HCT116 (cell line): ENCODE results near the gene PARP12. TPM values are rescaled to one million over a fixed set of nuclear protein-coding genes. Genes with fewer than 3 reads are reported as not detected.

Source experiments
- ATAC-seq: fragments of 200-7000 bp; cut with Tn5 transposase; 2 replicates; pipeline ENCODE4 v1.9.1; 2020; ENCODE audit warnings: mild to moderate bottlenecking, moderate library complexity
- BruUV-seq: library from RNA; stranded (reverse); fragments of 400-500 nt; replicated peaks from 2 replicates; lab custom pipeline; 2021; lab: Mats Ljungman, UMichigan
- CTCF ChIA-PET: fragments of 300-600 bp; sonication (Branson Sonifier 250); formaldehyde crosslinking; loops from one replicate; lab custom pipeline; 2021; ENCODE audit warnings: antibody characterized with exemption; lab: Charles Lee
- POLR2A ChIA-PET: fragments of 300-600, 350-600 bp; sonication (Branson Sonifier 250); formaldehyde crosslinking; loops from one replicate; lab custom pipeline; 2021; ENCODE audit warnings: antibody characterized with exemption; lab: Charles Lee
- RAD21 ChIA-PET, 2 experiments: fragments of 300-600 bp; sonication (Branson Sonifier 250); formaldehyde crosslinking; loops; one replicate each; lab custom pipeline; 2023; ENCODE audit warnings: low total read pairs in 2 of 2; ENCODE audit not compliant: uncharacterized antibody in 2 of 2, unreplicated experiment in 2 of 2, low non-redundant PET in 1 of 2; lab: Charles Lee
- DNase-seq: peaks from one replicate; pipeline ENCODE4 v3.0.0-alpha.2; 2010; ENCODE audit warnings: low read depth, low spot score
- H2AFZ ChIP-seq: fragments of 200-600 bp; shearing (Covaris generic), sonication (generic); 2 replicates; pipeline ENCODE4 v1.6.1; 2017; ENCODE audit warnings: low read depth, mixed run types, mixed read lengths, antibody characterized with exemption, low read length; ENCODE audit not compliant: poor library complexity, severe bottlenecking
- H3K27ac ChIP-seq: 2 replicates; pipeline ENCODE4 v1.5.1; 2012; ENCODE audit warnings: low read depth, low read length
- H3K27me3 ChIP-seq: fragments of 200-600 bp; sonication (generic); 2 replicates; pipeline ENCODE4 v1.6.1; 2016; ENCODE audit warnings: mixed run types, low read length, mixed read lengths; ENCODE audit not compliant: insufficient read depth
- H3K36me3 ChIP-seq, 2 experiments: fragments of 200-500 bp in 1 of 2; fragments of 200-600 bp in 1 of 2; sonication (Bioruptor generic) in 1 of 2; sonication (generic) in 1 of 2; 2 replicates each; pipeline versions ENCODE4 v1.5.1 to v1.6.1; 2014 to 2016; ENCODE audit warnings: low read length in 2 of 2, inconsistent platforms in 1 of 2, mixed read lengths in 1 of 2, mixed run types in 1 of 2; ENCODE audit not compliant: insufficient read depth in 2 of 2, control insufficient read depth in 1 of 2
- H3K4me1 ChIP-seq, 2 experiments: fragments of 200-600 bp in 1 of 2; sonication (generic) in 1 of 2; 2 replicates each; pipeline versions ENCODE4 v1.5.1 to v1.6.1; 2012 to 2017; ENCODE audit warnings: low read length in 2 of 2, inconsistent platforms in 1 of 2, mild to moderate bottlenecking in 1 of 2, mixed read lengths in 1 of 2, mixed run types in 1 of 2, moderate library complexity in 1 of 2; ENCODE audit not compliant: insufficient read depth in 2 of 2, control insufficient read depth in 1 of 2
- H3K4me2 ChIP-seq: fragments of 200-600 bp; sonication (generic); 2 replicates; pipeline ENCODE4 v1.6.1; 2017; ENCODE audit warnings: mixed run types, low read length, mixed read lengths
- H3K4me3 ChIP-seq, 2 experiments: fragments of 200-600 bp in 1 of 2; sonication (generic) in 1 of 2; replicated peaks in 1 of 2; 2 replicates each; pipeline ENCODE4 v1.5.1; 2011 to 2016; ENCODE audit warnings: low read length in 2 of 2, control low read depth in 1 of 2, low read depth in 1 of 2, mild to moderate bottlenecking in 1 of 2, mixed read lengths in 1 of 2, mixed run types in 1 of 2
- H3K79me2 ChIP-seq: fragments of 200-600 bp; sonication (generic); 2 replicates; pipeline ENCODE4 v1.6.1; 2017; ENCODE audit warnings: mild to moderate bottlenecking, mixed run types, low read length, moderate library complexity, mixed read lengths; ENCODE audit not compliant: insufficient read depth
- H3K9ac ChIP-seq: fragments of 200-600 bp; sonication (generic); 2 replicates; pipeline ENCODE4 v1.6.1; 2016; ENCODE audit warnings: low read length, mixed read lengths
- H3K9me2 ChIP-seq: fragments of 200-600 bp; sonication (generic), shearing (Covaris generic); 2 replicates; pipeline ENCODE4 v1.6.1; 2017; ENCODE audit warnings: mixed run types, mild to moderate bottlenecking, moderate library complexity; ENCODE audit not compliant: insufficient read depth
- H3K9me3 ChIP-seq, 2 experiments: fragments of 200-500 bp in 1 of 2; fragments of 200-600 bp in 1 of 2; sonication (Bioruptor generic) in 1 of 2; sonication (generic) in 1 of 2; 2 replicates each; pipeline ENCODE4 v1.6.1; 2014 to 2017; ENCODE audit warnings: low read length in 2 of 2, mixed read lengths in 2 of 2, inconsistent platforms in 1 of 2, low read depth in 1 of 2, mild to moderate bottlenecking in 1 of 2, mixed run types in 1 of 2, moderate library complexity in 1 of 2; ENCODE audit not compliant: control insufficient read depth in 1 of 2, insufficient read depth in 1 of 2
- H4K20me1 ChIP-seq: fragments of 200-600 bp; sonication (generic), shearing (Covaris generic); 2 replicates; pipeline ENCODE4 v1.6.1; 2017; ENCODE audit warnings: mixed run types, mild to moderate bottlenecking, moderate library complexity; ENCODE audit not compliant: insufficient read depth
- ELF1 ChIP-seq: IDR thresholded peaks from 2 replicates; pipeline ENCODE4 v1.6.1; 2012; ENCODE audit warnings: low read depth, borderline replicate concordance
- EZH2phosphoT487 ChIP-seq: fragments of 200-600 bp; IDR thresholded peaks from 2 replicates; pipeline ENCODE4 v1.6.1; 2018; ENCODE audit warnings: antibody characterized with exemption, borderline replicate concordance
- FOSL1 ChIP-seq: IDR thresholded peaks from 2 replicates; pipeline ENCODE4 v1.6.1; 2012; ENCODE audit warnings: low read depth
- SIN3A ChIP-seq: IDR thresholded peaks from 2 replicates; pipeline ENCODE4 v1.6.1; 2012; ENCODE audit warnings: low read depth
- SP1 ChIP-seq: IDR thresholded peaks from 2 replicates; pipeline ENCODE4 v1.6.1; 2012; ENCODE audit warnings: low read depth
- SRF ChIP-seq: IDR thresholded peaks from 2 replicates; pipeline ENCODE4 v1.6.1; 2012; ENCODE audit warnings: low read depth
- TCF7L2 ChIP-seq: IDR thresholded peaks from 2 replicates; pipeline ENCODE4 v1.7.0; 2011; ENCODE audit warnings: borderline replicate concordance, inconsistent platforms; ENCODE audit not compliant: insufficient read depth, insufficient read length; ENCODE audit errors: extremely low read depth
- YY1 ChIP-seq: IDR thresholded peaks from 2 replicates; pipeline ENCODE4 v1.6.1; 2011; ENCODE audit warnings: low read length, low read depth, moderate library complexity, mild to moderate bottlenecking; ENCODE audit not compliant: insufficient replicate concordance; ENCODE audit errors: extremely low read depth
- intact Hi-C: fragments of 100-400 bp; cut with micrococcal nuclease; formaldehyde crosslinking; loops from 2 replicates; pipeline ENCODE4 v1.10.0; 2022
- total RNA-seq: library from RNA; stranded (reverse); gene quantifications from one replicate; pipeline ENCODE4 v1.2.1, GENCODE V29; 2021; ENCODE audit not compliant: unreplicated experiment
- TF ChIP-seq, protein P1 (sequence below), 3 experiments: fragments of 200-600 bp in 1 of 3; sonication (generic) in 1 of 3; IDR thresholded peaks in 2 of 3; conservative IDR thresholded peaks in 1 of 3; 2 replicates each; pipeline ENCODE4 v1.5.1; 2012 to 2017; ENCODE audit warnings: low read depth in 2 of 3, low read length in 2 of 3, antibody characterized with exemption in 1 of 3, borderline replicate concordance in 1 of 3, control low read depth in 1 of 3, mild to moderate bottlenecking in 1 of 3, mixed read lengths in 1 of 3, mixed run types in 1 of 3, moderate library complexity in 1 of 3; ENCODE audit not compliant: insufficient read depth in 1 of 3
- TF ChIP-seq, protein P2 (sequence below): IDR thresholded peaks from 2 replicates; pipeline ENCODE4 v1.6.1; 2012
- TF ChIP-seq, protein P3 (sequence below): IDR thresholded peaks from 2 replicates; pipeline ENCODE4 v1.6.1; 2011; ENCODE audit warnings: mild to moderate bottlenecking, low read length, moderate library complexity; ENCODE audit not compliant: insufficient replicate concordance; ENCODE audit errors: extremely low read depth
- TF ChIP-seq, protein P4 (sequence below): IDR thresholded peaks from 2 replicates; pipeline ENCODE4 v1.6.1; 2012

The PARP12 gene
- total RNA-seq, 1 experiment from 2014 or later = 17.7 TPM

DNA sequence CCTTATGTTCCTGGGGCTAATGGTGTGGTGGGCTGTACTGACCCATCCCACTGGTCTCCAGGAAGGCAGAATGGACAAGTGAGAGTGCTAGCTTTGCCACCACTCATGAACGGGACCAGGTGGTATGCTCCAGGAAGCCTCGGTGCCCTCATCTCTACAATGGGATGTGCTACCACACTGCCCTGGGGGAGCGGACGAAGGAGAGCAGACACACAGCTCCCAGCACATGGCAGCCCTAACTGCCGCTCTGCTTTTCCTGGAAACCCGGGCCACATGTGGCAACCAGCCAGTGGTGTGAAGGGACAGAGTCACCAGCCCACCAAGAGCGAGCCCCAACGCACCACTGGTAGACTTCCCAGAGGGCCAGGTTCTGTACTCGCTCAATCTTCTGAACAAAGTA lies 35.8 kb downstream of the PARP12 start:
- H3K9me3 ChIP-seq = no peaks in the 10 kb centered on the region
- H3K9me2 ChIP-seq = no peaks in the 10 kb centered on the region
- H3K4me1 ChIP-seq = no peaks in the 10 kb centered on the region
- no peak overlapping the region for H3K27ac ChIP-seq
- H3K4me3 ChIP-seq = no peak overlapping the region
- no peak overlapping the region for H2AFZ ChIP-seq
- no peaks in the 10 kb centered on the region for H3K79me2 ChIP-seq
- H4K20me1 ChIP-seq = no peaks in the 10 kb centered on the region
- intact Hi-C loops = no loop called here
- no peak overlapping the region for H3K4me2 ChIP-seq
- H3K36me3 ChIP-seq = no peaks in the 10 kb centered on the region
- no peak for DNase-seq
- POLR2A ChIA-PET = no interaction called here
- BruUV-seq = no TSS peak
- H3K9ac ChIP-seq = no peak overlapping the region
- no peaks in the 10 kb centered on the region for H3K27me3 ChIP-seq
- RAD21 ChIA-PET = no interaction called here
- no peak for ATAC-seq
- CTCF ChIA-PET = interaction anchor here (0.6 kb wide), 1 partner anchor 298 kb away, joined by 4 read pairs; no protein-coding TSS in a partner anchor
- TF ChIP-seq SRF = no peak
- no peak for TF ChIP-seq YY1
- no peak for TF ChIP-seq TCF7L2
- no peak for TF ChIP-seq ELF1

DNA sequence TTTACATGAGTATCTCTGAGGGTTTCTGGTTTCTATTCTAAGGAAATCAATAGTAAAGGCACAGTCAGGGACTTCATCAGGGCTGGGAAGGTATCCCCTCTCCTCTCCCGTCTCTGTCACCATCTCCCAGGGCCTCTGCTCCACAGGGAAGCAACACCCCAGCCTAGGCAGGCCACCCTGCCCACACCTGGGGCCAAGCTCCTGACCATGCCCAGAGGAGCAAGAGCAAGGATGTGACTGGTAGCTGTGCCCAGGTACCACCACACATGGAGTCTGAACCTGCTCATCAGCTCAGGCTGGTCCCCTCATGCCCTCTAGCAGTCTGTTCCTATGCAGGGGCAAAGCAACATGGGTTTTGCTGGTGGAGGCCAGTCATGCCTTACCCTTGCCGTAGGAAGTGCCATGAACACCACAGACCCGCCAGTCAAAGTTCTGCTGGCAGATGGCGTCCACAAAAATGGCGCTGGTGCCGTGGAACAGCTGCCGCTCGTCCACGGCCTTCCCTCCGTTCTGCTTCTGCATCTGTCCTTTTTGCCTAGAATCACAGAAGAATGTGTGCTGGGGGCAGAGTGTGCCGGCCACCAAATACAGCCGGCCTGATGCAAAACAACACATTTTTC lies 36.8 kb downstream of the PARP12 start:
- ATAC-seq = no peak
- H3K4me3 ChIP-seq = no peak overlapping the region
- H3K79me2 ChIP-seq = no peaks in the 10 kb centered on the region
- no peak overlapping the region for H3K27ac ChIP-seq
- no peak overlapping the region for H2AFZ ChIP-seq
- no peak overlapping the region for H3K9ac ChIP-seq
- intact Hi-C loops = no loop called here
- TF ChIP-seq, protein P1, sequence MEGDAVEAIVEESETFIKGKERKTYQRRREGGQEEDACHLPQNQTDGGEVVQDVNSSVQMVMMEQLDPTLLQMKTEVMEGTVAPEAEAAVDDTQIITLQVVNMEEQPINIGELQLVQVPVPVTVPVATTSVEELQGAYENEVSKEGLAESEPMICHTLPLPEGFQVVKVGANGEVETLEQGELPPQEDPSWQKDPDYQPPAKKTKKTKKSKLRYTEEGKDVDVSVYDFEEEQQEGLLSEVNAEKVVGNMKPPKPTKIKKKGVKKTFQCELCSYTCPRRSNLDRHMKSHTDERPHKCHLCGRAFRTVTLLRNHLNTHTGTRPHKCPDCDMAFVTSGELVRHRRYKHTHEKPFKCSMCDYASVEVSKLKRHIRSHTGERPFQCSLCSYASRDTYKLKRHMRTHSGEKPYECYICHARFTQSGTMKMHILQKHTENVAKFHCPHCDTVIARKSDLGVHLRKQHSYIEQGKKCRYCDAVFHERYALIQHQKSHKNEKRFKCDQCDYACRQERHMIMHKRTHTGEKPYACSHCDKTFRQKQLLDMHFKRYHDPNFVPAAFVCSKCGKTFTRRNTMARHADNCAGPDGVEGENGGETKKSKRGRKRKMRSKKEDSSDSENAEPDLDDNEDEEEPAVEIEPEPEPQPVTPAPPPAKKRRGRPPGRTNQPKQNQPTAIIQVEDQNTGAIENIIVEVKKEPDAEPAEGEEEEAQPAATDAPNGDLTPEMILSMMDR (IDR thresholded peaks at IDR 0.05 in 2 of 3, conservative IDR thresholded peaks at IDR 0.05 in 1 of 3; ENCODE audit: borderline replicate concordance in 1 of 3, insufficient read depth in 1 of 3, low read depth in 2 of 3, low read length in 2 of 3) = no peak
- TF ChIP-seq EZH2phosphoT487 (no peak), ELF1 (no peak), SP1 (no peak), SRF (no peak), FOSL1 (no peak), SIN3A (no peak)
- TF ChIP-seq, protein P2, sequence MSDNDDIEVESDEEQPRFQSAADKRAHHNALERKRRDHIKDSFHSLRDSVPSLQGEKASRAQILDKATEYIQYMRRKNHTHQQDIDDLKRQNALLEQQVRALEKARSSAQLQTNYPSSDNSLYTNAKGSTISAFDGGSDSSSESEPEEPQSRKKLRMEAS = no peak
- TF ChIP-seq, protein P3, sequence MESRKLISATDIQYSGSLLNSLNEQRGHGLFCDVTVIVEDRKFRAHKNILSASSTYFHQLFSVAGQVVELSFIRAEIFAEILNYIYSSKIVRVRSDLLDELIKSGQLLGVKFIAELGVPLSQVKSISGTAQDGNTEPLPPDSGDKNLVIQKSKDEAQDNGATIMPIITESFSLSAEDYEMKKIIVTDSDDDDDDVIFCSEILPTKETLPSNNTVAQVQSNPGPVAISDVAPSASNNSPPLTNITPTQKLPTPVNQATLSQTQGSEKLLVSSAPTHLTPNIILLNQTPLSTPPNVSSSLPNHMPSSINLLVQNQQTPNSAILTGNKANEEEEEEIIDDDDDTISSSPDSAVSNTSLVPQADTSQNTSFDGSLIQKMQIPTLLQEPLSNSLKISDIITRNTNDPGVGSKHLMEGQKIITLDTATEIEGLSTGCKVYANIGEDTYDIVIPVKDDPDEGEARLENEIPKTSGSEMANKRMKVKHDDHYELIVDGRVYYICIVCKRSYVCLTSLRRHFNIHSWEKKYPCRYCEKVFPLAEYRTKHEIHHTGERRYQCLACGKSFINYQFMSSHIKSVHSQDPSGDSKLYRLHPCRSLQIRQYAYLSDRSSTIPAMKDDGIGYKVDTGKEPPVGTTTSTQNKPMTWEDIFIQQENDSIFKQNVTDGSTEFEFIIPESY = no peak
- TF ChIP-seq, protein P4, sequence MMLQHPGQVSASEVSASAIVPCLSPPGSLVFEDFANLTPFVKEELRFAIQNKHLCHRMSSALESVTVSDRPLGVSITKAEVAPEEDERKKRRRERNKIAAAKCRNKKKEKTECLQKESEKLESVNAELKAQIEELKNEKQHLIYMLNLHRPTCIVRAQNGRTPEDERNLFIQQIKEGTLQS = no peak
- TF ChIP-seq, all 23 proteins: peak for 0
- no peaks in the 10 kb centered on the region for H3K4me1 ChIP-seq
- BruUV-seq = no TSS peak
- RAD21 ChIA-PET = no interaction called here
- CTCF ChIA-PET = no interaction called here
- POLR2A ChIA-PET = no interaction called here
- H3K27me3 ChIP-seq = no peaks in the 10 kb centered on the region
- H4K20me1 ChIP-seq = no peaks in the 10 kb centered on the region
- no peak overlapping the region for H3K4me2 ChIP-seq
- DNase-seq = no peak
- no peaks in the 10 kb centered on the region for H3K9me2 ChIP-seq
- H3K9me3 ChIP-seq = no peaks in the 10 kb centered on the region
- H3K36me3 ChIP-seq = no peaks in the 10 kb centered on the region
